Gastrocnemius medialis (tissue), 4 donors: Measurements from ENCODE around the gene PDS5A. TPM values are rescaled to one million over a fixed set of nuclear protein-coding genes. Genes with fewer than 3 reads are reported as not detected.
A peak's percentile ranks its signal among the peaks of the same experiment; 100 is the strongest.
"Not testable (repeated sequence)": the region's sequence is repeated elsewhere in the genome, so short reads cannot be mapped to it uniquely, and the experiment has no call there.

ENCODE experiments used
- ATAC-seq, 2 donors: fragments of 150-250 bp; one replicate each; pipeline ENCODE4 v1.9.1; 2016
- DNase-seq, 2 donors: peaks; one replicate each; pipeline ENCODE4 v3.0.0-alpha.2; 2019
- H3K27ac ChIP-seq, 4 donors: fragments of 200-600 bp; sonication (generic); 1 replicate in 1 of 4; 2 replicates in 3 of 4; pipeline ENCODE4 v1.5.1; 2016 to 2018; ENCODE audit warnings: mild to moderate bottlenecking in 2 of 4, moderate library complexity in 1 of 4
- H3K27me3 ChIP-seq, 3 donors: fragments of 200-600 bp; sonication (generic) in 2 of 3; 1 replicate in 1 of 3; 2 replicates in 2 of 3; pipeline versions ENCODE4 v1.5.1 to v1.6.0; 2016 to 2019; ENCODE audit warnings: mild to moderate bottlenecking in 1 of 3, moderate library complexity in 1 of 3
- H3K36me3 ChIP-seq, 2 donors: fragments of 200-600 bp; sonication (generic) in 1 of 2; one replicate each; pipeline ENCODE4 v1.5.1; 2017 to 2018
- H3K4me1 ChIP-seq, 2 donors: fragments of 200-600 bp; sonication (generic) in 1 of 2; one replicate each; pipeline ENCODE4 v1.5.1; 2016 to 2017; ENCODE audit warnings: mild to moderate bottlenecking in 2 of 2
- H3K4me3 ChIP-seq, 4 donors: fragments of 200-600 bp; sonication (generic) in 3 of 4; 1 replicate in 1 of 4; 2 replicates in 3 of 4; pipeline ENCODE4 v1.5.1; 2016 to 2019; ENCODE audit warnings: mild to moderate bottlenecking in 2 of 4
- H3K9me3 ChIP-seq, 3 donors: fragments of 200-600 bp; sonication (generic) in 2 of 3; 1 replicate in 1 of 3; 2 replicates in 2 of 3; pipeline ENCODE4 v1.5.1; 2016 to 2019
- CTCF ChIP-seq, 5 experiments: fragments of 450-650 bp in 3 of 5; fragments of 200-600 bp in 2 of 5; sonication (generic) in 2 of 5; IDR thresholded peaks in 4 of 5; conservative IDR thresholded peaks in 1 of 5; 1 replicate in 4 of 5; 2 replicates in 1 of 5; pipeline ENCODE4 v1.5.1; 2016 to 2019; ENCODE audit warnings: antibody characterized with exemption in 5 of 5, mild to moderate bottlenecking in 3 of 5, moderate library complexity in 3 of 5
- POLR2A ChIP-seq, 2 donors: fragments of 450-650 bp; IDR thresholded peaks; one replicate each; pipeline ENCODE4 v1.6.1; 2017; ENCODE audit warnings: antibody characterized with exemption in 2 of 2, mild to moderate bottlenecking in 2 of 2, moderate library complexity in 2 of 2
- in situ Hi-C, 4 donors: fragments of 200-750 bp; cut with MboI; loops; one replicate each; pipeline versions ENCODE4 v1.15.0 to v1.8.0; 2017; ENCODE audit warnings: low sequenced_read_pairs in 4 of 4
- intact Hi-C: fragments of 100-400 bp; cut with DNase I; formaldehyde crosslinking; loops from one replicate; pipeline ENCODE4 v1.15.1; 2023; ENCODE audit warnings: low total_unique reads
- total RNA-seq, 4 donors: library from RNA; depleted of rRNA; stranded (reverse); fragments of >200 nt; gene quantifications; one replicate each; pipeline versions ENCODE4 v1.1.0 to v1.2.3, GENCODE V29; 2016

The PDS5A gene, protein sequence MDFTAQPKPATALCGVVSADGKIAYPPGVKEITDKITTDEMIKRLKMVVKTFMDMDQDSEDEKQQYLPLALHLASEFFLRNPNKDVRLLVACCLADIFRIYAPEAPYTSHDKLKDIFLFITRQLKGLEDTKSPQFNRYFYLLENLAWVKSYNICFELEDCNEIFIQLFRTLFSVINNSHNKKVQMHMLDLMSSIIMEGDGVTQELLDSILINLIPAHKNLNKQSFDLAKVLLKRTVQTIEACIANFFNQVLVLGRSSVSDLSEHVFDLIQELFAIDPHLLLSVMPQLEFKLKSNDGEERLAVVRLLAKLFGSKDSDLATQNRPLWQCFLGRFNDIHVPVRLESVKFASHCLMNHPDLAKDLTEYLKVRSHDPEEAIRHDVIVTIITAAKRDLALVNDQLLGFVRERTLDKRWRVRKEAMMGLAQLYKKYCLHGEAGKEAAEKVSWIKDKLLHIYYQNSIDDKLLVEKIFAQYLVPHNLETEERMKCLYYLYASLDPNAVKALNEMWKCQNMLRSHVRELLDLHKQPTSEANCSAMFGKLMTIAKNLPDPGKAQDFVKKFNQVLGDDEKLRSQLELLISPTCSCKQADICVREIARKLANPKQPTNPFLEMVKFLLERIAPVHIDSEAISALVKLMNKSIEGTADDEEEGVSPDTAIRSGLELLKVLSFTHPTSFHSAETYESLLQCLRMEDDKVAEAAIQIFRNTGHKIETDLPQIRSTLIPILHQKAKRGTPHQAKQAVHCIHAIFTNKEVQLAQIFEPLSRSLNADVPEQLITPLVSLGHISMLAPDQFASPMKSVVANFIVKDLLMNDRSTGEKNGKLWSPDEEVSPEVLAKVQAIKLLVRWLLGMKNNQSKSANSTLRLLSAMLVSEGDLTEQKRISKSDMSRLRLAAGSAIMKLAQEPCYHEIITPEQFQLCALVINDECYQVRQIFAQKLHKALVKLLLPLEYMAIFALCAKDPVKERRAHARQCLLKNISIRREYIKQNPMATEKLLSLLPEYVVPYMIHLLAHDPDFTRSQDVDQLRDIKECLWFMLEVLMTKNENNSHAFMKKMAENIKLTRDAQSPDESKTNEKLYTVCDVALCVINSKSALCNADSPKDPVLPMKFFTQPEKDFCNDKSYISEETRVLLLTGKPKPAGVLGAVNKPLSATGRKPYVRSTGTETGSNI (N-terminal part only)
- 10 to 100 TPM; 28.3 to 40.6 (median 36.7) TPM for total RNA-seq

DNA sequence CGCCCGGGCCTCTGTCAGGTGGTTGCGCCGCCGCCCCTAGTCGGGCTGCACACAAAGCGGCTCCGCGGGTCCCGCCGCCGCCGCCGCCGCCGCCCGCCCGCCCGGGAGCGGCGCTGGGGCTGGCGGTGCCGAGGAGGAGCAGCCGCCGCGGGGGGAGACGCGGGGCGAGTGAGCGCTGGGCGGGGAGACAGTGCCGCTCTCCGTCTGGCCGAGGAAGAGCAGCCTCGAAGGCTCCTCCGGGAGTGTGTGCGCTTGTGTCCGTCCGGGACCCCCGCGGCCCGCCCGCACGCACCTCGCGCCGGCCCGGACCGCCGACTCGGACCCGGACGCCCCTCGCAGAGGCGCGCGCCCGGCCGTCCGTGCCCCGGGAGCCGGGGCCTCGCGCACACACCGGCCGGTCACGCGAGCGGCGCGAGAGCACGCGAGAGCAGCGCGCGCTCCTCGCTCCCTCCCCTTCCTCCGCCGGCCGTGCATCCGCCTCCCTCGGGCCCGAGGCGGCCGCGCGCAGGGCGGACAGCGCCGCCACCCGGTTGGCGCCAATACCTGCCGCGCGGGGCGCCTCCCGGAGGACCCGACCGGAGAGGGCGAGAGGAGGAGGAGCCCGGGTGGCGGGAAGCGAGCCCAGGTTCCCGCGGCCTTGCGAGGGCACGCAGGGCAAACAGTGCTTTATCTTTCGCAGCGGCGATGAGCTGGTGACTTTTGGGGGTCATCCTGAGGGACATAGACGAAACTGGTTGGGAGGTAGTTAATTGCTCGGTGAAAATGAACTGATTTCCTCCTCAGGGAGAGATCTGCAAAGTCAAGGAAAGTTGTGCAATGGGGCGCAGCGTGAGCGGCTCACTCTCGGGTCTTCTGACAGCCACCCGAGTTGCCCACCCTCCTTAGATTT lies at the start of gene PDS5A:
Gene PDS5A (minus strand): TSS at position 423 of the 889 bp plus-strand sequence. CDS start 1,334 bp downstream, outside the sequence.
- in situ Hi-C loops (loop anchor here (5.0 to 10.0 kb wide), 4 partner anchors 283 to 513 kb away; partner anchors contain the start of gene UBE2K (in 2 of the 4)), intact Hi-C loops (loop anchor here (1.0 kb wide), 6 partner anchors 80 to 795 kb away; partner anchors contain the start of genes RPL9, UBE2K, UGDH and WDR19)
- peak within 1 kb of the TSS; percentile 95 to 99 (median 98) for H3K27ac ChIP-seq
- H3K4me3 ChIP-seq, result peak within 1 kb of the TSS; percentile 74 to 96 (median 94)
- no peaks in the 10 kb centered on the region for H3K9me3 ChIP-seq
- ATAC-seq (peak; percentile 90 to 91), DNase-seq (peak; percentile 73 to 86)
- no peaks in the 10 kb centered on the region for H3K27me3 ChIP-seq
- peaks cover 10 to 11% of the 10 kb centered on the region in 2 donors for H3K4me1 ChIP-seq
- H3K36me3 ChIP-seq, result peaks cover 0 to 9% of the 10 kb centered on the region in 2 donors
- TF ChIP-seq CTCF (IDR thresholded peaks at IDR 0.05 in 4 of 5, conservative IDR thresholded peaks at IDR 0.05 in 1 of 5), result peak; percentile 69 to 97 (median 97)
- TF ChIP-seq POLR2A (IDR thresholded peaks at IDR 0.05), result peak; percentile 92 to 94

DNA sequence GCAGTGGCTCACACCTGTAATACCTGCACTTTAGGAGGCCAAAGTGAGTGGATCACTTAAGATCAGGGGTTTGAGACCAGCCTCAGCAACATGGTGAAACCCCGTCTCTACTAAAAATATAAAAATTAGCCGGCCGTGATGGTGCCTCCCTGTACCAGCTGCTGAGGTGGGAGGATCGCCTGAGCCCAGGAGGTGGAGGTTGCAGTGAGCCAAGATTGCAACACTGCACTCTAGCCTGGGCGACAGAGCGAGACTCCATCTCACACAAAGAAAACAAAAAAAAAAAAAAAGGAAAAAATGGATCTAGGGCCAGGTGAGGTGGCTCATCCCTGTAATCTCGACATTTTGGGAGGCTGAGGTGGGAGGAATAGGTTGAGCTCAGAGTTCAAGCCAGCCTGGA lies 46.3 kb upstream of the PDS5A start:
- DNase-seq, H3K36me3 ChIP-seq, H3K4me3 ChIP-seq, ATAC-seq, intact Hi-C loops, H3K27ac ChIP-seq, H3K27me3 ChIP-seq, H3K4me1 ChIP-seq, H3K9me3 ChIP-seq, in situ Hi-C loops: not testable (repeated sequence)

DNA sequence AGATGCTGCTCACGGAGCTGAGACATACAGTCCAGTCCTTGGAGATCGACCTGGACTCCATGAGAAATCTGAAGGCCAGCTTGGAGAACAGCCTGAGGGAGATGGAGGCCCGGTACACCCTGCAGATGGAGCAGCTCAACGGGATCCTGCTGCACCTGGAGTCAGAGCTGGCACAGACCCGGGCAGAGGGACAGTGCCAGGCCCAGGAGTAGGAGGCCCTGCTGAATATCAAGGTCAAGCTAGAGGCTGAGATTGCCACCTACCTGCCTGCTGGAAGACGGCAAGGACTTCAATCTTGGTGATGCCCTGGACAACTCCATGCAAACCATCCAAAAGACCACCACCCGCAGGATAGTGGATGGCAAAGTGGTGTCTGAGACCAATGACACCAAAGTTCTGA lies 43.4 kb upstream of the PDS5A start:
- in situ Hi-C loops, H3K36me3 ChIP-seq, intact Hi-C loops, H3K27me3 ChIP-seq, H3K9me3 ChIP-seq, DNase-seq, H3K4me3 ChIP-seq, H3K4me1 ChIP-seq, ATAC-seq, H3K27ac ChIP-seq: not testable (repeated sequence)

DNA sequence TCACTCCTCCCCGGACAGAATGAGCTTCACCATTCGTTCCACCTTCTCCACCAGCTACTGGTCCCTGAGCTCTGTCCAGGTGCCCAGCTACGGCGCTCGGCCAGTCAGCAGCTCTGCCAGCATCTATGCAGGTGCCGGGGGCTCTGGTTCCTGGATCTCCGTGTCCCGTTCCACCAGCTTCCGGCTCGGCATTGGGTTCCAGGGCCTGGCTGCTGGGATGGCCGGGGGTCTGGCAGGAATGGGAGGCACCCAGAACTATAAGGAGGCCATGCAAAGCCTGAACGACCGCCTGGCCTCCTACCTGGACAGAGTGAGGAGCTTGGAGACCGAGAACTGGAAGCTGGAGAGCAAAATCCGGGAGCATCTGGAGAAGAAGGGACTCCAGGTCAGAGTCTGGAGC lies 42.5 kb upstream of the PDS5A start:
- DNase-seq (no peak), ATAC-seq (no peak)
- no peaks in the 10 kb centered on the region for H3K4me1 ChIP-seq
- H3K4me3 ChIP-seq, result no peak overlapping the region
- TF ChIP-seq POLR2A (IDR thresholded peaks at IDR 0.05) (no peak), CTCF (IDR thresholded peaks at IDR 0.05 in 4 of 5, conservative IDR thresholded peaks at IDR 0.05 in 1 of 5) (no peak)
- no peaks in the 10 kb centered on the region for H3K36me3 ChIP-seq
- intact Hi-C loops (no loop called here), in situ Hi-C loops (no loop called here)
- no peak overlapping the region for H3K27ac ChIP-seq
- H3K9me3 ChIP-seq, result no peaks in the 10 kb centered on the region
- H3K27me3 ChIP-seq, result no peaks in the 10 kb centered on the region

DNA sequence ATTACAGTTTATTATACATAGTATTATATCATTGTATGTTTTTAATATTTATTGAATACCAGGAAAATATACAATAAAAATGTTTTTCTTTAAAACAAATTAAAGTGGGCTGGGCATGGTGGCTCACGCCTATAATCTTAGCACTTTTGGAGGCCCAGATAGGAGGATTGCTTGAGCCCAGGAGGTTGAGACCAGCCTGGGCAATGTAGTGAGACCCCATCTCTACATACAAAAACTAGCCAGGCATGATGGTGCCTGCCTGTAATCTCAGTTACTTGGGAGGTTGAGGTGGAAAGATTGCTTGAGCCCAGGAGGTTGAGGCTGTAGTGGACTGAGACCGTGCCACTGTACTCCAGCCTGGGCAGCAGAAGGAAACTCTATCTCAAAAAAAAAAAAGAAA lies 38.3 kb upstream of the PDS5A start:
- DNase-seq (no peak), ATAC-seq (no peak)
- TF ChIP-seq POLR2A (IDR thresholded peaks at IDR 0.05) (no peak), CTCF (IDR thresholded peaks at IDR 0.05 in 4 of 5, conservative IDR thresholded peaks at IDR 0.05 in 1 of 5) (no peak)
- in situ Hi-C loops, result no loop called here
- no peak overlapping the region for H3K27ac ChIP-seq
- no peaks in the 10 kb centered on the region for H3K36me3 ChIP-seq
- H3K4me1 ChIP-seq, result no peaks in the 10 kb centered on the region
- H3K4me3 ChIP-seq, result no peak overlapping the region
- H3K9me3 ChIP-seq, result no peaks in the 10 kb centered on the region
- intact Hi-C loops, result no loop called here
- no peaks in the 10 kb centered on the region for H3K27me3 ChIP-seq
